HG03571 (cell line): ENCODE data around the gene SLC6A19.
"Not testable (repeated sequence)": the region's sequence is repeated elsewhere in the genome, so short reads cannot be mapped to it uniquely, and the experiment has no call there.

ENCODE experiments used
- ATAC-seq: cut with Tn5 transposase; IDR thresholded peaks from one replicate; pipeline ENCODE4 v1.9.1; 2021; ENCODE audit not compliant: unreplicated experiment

The SLC6A19 gene

DNA sequence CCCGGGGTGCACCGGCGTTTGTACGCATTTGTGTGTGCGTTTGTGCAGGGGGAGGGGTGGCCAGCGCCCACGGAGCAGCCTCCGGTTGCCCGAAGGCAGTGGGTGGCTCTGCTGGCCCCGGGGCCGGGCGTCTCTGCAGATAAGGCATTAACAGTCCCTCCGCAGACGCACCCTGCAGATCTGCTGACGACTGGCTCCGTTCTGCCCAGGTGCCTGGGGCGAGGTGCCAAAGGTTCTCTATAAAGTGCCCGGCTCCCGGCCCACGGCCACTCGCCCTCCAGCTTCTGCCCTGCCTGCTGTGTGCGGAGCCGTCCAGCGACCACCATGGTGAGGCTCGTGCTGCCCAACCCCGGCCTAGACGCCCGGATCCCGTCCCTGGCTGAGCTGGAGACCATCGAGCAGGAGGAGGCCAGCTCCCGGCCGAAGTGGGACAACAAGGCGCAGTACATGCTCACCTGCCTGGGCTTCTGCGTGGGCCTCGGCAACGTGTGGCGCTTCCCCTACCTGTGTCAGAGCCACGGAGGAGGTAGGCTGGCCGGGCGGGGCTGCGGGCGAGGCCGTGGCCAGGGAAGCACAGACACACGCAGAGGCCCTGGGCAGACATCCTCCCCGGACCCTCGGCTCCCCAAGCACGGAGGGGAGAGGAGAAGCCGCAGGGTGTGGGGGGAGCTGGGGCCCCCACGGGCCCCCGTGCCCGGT lies at the start of gene SLC6A19:
Gene SLC6A19, plus strand, starts transcription at position 269 of the 699 bp plus-strand sequence. Its CDS starts 56 bp downstream, at position 325.
- ATAC-seq = no peak

DNA sequence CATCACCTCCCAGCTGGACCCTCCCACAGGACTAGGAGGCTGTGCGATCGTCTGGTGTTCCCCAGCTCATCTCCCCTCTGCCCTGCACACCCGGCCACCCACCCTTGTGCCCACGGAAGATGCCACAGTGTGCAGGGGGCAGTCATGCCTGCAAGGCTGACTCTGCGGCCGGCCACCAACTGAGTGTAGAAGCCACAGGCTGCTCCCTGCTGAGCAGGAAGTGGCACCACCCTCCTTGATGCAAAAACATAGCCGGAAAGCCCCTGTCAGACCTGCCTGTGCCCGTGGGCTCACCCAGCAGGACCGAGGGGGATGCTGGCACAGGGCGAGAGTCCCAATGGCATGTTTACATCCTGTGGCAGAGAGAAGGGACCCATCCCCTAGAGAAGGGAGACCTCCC lies 49.2 kb upstream of the SLC6A19 start:
- no peak for ATAC-seq

DNA sequence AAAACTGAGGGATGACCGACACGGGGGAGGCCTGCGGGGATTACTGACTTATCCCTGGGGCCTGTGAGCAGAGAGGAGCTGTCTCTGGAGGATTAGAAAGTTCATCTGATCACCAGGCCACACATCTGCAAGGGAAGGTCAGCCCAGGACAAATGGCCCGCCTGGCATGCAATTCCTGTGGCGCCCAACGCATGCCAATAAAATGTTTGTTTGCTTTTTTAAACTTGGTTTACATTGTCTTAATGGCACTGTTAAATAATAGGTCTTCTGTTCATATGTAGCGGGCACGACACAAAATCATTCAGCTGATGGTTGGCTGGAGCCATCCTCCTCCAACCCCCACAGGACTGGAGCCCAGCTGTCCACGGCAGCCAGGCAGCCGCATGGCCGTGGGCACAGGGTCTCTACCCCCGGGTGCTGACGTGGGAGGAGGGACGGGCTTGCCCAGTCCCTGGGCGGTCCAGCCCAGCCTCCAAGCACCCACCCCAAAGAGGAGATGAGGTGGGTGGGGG lies 48.6 kb upstream of the SLC6A19 start:
- no peak for ATAC-seq

GRCh38 chr5:1153428-1153827 lies 48.0 kb upstream of the SLC6A19 start:
- ATAC-seq = no peak

GRCh38 chr5:1155191-1156032 lies 46.0 kb upstream of the SLC6A19 start:
- no peak for ATAC-seq

- no peak for ATAC-seq
Measured at GRCh38 chr5:1156033-1156753, 45.2 kb upstream of the SLC6A19 start.

DNA sequence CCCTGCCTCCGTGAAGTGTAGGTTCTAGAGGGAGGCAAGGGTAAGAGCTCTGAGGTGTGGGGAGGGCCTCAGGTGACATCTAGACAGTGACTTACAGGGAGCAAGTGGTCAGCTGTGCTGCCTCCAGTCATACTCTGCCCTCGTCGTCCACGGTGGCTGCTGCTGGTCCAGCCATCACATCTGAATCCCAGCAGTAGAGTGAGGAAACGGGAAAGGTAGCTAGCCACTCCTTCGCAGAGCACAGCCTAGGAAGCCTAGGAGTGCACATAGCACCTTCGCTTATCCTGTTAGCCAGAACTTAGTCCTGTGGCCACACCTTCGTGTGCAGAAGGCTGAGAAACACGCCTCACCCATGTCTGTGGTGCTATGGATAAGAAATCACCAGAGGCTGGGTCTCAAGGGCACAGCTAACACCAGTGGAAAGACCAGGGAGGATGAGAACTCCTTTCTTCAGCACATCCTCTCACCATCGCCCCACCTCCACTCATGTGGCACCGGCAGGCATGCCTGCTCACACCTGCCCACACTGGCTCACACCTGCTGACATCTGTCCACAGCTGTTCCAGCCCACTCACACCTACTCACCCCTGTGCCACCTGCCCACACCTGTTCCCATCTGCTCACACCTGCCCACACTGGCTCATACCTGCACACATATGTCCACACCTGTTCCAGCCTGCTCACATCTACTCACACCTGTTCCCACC lies 44.5 kb upstream of the SLC6A19 start:
- no peak for ATAC-seq

GRCh38 chr5:1157461-1157986 lies 43.9 kb upstream of the SLC6A19 start:
- not testable (repeated sequence) for ATAC-seq

- ATAC-seq = no peak
Measured at GRCh38 chr5:1158647-1159340, 42.6 kb upstream of the SLC6A19 start.

GRCh38 chr5:1159341-1159675 lies 42.1 kb upstream of the SLC6A19 start:
- ATAC-seq = no peak

DNA sequence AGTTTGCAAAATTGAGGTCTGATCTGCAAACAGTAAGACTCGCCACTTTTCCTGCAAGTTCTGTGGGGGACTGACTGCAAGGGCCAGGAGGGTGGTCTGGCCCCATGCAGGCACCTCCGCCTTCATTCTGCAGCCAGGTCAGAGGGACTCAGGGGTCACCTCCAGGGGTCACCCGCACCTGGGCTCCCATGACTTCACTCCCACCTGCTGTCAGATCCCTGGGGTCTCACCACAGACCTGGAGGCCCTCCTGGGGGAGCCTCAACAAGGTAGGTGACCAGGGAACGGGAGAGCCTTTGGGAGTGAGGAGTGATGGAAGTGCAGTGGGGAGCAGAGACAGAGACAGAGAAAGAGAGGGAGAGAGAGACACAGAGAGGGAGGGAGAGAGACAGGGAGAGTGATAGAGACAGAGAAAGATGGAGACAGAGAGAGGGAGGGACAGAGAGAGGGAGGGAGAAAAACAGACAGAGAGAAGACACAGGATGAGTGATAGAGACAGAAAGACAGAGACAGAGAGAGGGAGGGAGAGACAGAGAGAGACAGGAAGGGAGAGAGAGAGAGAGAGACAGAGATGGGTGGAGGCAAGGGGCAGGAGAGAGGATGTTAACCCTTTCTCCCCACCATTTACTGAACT lies 41.5 kb upstream of the SLC6A19 start:
- no peak for ATAC-seq

GRCh38 chr5:1161108-1161832 lies 40.1 kb upstream of the SLC6A19 start:
- no peak for ATAC-seq

DNA sequence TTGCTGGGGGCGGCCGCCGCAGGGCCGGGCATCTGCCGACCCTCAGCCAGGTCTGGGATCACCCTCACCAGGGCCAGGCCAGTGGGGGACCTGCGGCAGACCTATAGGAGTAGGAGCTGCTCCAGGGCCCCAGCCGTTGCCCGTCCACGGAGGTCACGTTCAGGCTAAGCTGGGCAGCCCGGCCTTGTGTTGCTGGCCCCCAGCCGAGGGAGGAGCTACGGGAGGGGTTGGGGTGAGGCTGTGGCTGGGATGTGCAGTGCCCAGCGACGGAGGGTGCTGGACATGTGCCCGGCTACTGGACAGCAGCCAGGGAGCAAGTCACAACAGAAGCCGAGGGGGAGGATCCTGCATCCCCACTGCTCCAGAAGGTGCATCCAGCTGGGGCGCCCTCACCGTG lies 39.6 kb upstream of the SLC6A19 start:
- ATAC-seq = no peak

- no peak for ATAC-seq
Measured at GRCh38 chr5:1162276-1162675, 39.1 kb upstream of the SLC6A19 start.

DNA sequence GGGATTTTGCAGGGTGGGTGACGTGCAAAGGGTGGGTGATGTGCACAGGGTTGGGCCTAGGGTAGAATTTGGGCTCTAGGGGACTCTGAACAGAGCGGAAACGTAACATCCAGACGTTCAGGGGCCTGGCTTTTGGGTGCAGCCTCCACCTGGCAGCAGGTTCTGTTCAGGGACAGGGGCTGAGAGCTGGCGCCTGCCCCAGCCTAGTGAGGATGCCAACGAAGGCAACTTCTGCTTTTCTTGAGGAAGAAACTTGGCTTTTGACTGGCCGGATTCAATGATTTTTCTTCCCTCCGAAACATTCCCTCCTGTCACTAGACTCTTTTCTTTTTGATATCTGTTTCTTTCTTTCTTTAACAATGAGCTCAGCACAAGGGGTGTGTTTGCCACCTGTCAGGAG lies 38.6 kb upstream of the SLC6A19 start:
- no peak for ATAC-seq

GRCh38 chr5:1163366-1163765 lies 38.0 kb upstream of the SLC6A19 start:
- no peak for ATAC-seq

DNA sequence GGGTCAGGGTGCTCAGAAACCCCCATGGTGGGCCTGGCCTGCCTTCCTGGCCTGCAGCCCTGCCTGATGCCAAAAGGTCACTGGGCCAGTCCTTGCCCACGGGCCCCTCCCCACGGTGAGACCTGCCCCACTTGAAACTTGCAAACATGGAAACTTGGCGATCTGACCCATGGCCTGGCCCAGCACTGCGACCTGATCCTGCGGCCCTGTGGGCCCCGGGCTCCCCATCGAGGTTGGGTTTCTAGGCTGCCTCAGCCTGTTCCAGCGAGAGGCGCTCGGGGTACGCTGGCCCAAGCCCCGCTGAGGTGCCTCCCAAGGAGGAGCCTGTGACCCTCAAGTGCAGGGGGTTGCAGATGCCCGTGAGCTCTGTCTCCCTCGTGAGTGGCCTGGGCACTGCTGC lies 37.5 kb upstream of the SLC6A19 start:
- ATAC-seq = no peak

- ATAC-seq = no peak
Measured at GRCh38 chr5:1164696-1165630, 36.4 kb upstream of the SLC6A19 start.
